Type B pancreatic cell (in vitro differentiated cells): Measurements from ENCODE around the gene NEU4. TPM values are rescaled to one million over a fixed set of nuclear protein-coding genes. Genes with fewer than 3 reads are reported as not detected.
A peak's percentile ranks its signal among the peaks of the same experiment; 100 is the strongest.
"Not testable (repeated sequence)": the region's sequence is repeated elsewhere in the genome, so short reads cannot be mapped to it uniquely, and the experiment has no call there.

Experiments used
- DNase-seq: peaks from one replicate; pipeline ENCODE4 v3.0.0; 2021; ENCODE audit warnings: mixed read lengths; ENCODE audit not compliant: unreplicated experiment; ENCODE audit errors: extremely low spot score
- H3K27ac Mint-ChIP-seq: 2 replicates; pipeline ENCODE4 v1.8.0; 2021; ENCODE audit warnings: mild to moderate bottlenecking, mixed read lengths
- H3K27me3 Mint-ChIP-seq: 2 replicates; pipeline ENCODE4 v1.8.0; 2021; ENCODE audit warnings: mixed read lengths
- H3K36me3 Mint-ChIP-seq: 2 replicates; pipeline ENCODE4 v1.8.0; 2021; ENCODE audit warnings: mixed read lengths
- H3K4me1 Mint-ChIP-seq: one replicate; pipeline ENCODE4 v1.8.0; 2021; ENCODE audit warnings: mixed read lengths; ENCODE audit not compliant: unreplicated experiment
- H3K4me3 Mint-ChIP-seq: 2 replicates; pipeline ENCODE4 v1.8.0; 2021; ENCODE audit warnings: mild to moderate bottlenecking, mixed read lengths
- H3K9me3 Mint-ChIP-seq: 2 replicates; pipeline ENCODE4 v1.8.0; 2021; ENCODE audit warnings: mixed read lengths
- CTCF ChIP-seq: fragments of 200-600 bp; sonication (generic); conservative IDR thresholded peaks from 2 replicates; pipeline ENCODE4 v1.5.0; 2021; ENCODE audit warnings: antibody characterized with exemption, mild to moderate bottlenecking
- total RNA-seq: library from RNA; stranded (reverse); gene quantifications from 2 replicates; pipeline ENCODE4 v1.2.1, GENCODE V29; 2021; ENCODE audit warnings: low replicate concordance

Gene NEU4
- total RNA-seq, 1 donor from 2014 or later: 0.51 TPM

- Mint-ChIP-seq H3K27ac (no peak overlapping the region), H3K9me3 (no peaks in the 10 kb centered on the region), H3K27me3 (peaks cover 7% of the 10 kb centered on the region), H3K4me1 (peaks cover 4% of the 10 kb centered on the region), H3K4me3 (no peak overlapping the region), H3K36me3 (peaks cover 4% of the 10 kb centered on the region)
- peak; percentile 65 for DNase-seq
- no peak for TF ChIP-seq CTCF
Measured at GRCh38 chr2:241797441-241798080, 11.4 kb upstream of the NEU4 start.

GRCh38 chr2:241798081-241798630 lies 10.8 kb upstream of the NEU4 start:
- Mint-ChIP-seq H3K9me3 (no peaks in the 10 kb centered on the region), H3K36me3 (peaks cover 4% of the 10 kb centered on the region), H3K4me3 (no peak overlapping the region), H3K27ac (no peak overlapping the region), H3K4me1 (peaks cover 4% of the 10 kb centered on the region), H3K27me3 (peaks cover 7% of the 10 kb centered on the region)
- TF ChIP-seq CTCF: no peak
- no peak for DNase-seq

- Mint-ChIP-seq H3K27me3 (peaks cover 3% of the 10 kb centered on the region), H3K4me1 (peaks cover 4% of the 10 kb centered on the region), H3K4me3 (no peak overlapping the region), H3K36me3 (no peaks in the 10 kb centered on the region), H3K27ac (no peak overlapping the region), H3K9me3 (no peaks in the 10 kb centered on the region)
- no peak for TF ChIP-seq CTCF
- DNase-seq: peak; percentile 67
Measured at GRCh38 chr2:241798631-241799521, 10.1 kb upstream of the NEU4 start.

GRCh38 chr2:241799522-241800197 lies 9.3 kb upstream of the NEU4 start:
- no peak for DNase-seq
- no peak overlapping the region for H3K4me3 Mint-ChIP-seq

GRCh38 chr2:241800198-241800903 lies 8.6 kb upstream of the NEU4 start:
- DNase-seq, H3K27me3 Mint-ChIP-seq, H3K27ac Mint-ChIP-seq, H3K36me3 Mint-ChIP-seq, H3K9me3 Mint-ChIP-seq, H3K4me1 Mint-ChIP-seq, H3K4me3 Mint-ChIP-seq: not testable (repeated sequence)

More at GRCh38 chr2:241799522-241800197, 9.3 kb upstream of the NEU4 start:
- Mint-ChIP-seq H3K27me3 (peaks cover 3% of the 10 kb centered on the region), H3K36me3 (no peaks in the 10 kb centered on the region), H3K9me3 (no peaks in the 10 kb centered on the region), H3K27ac (no peak overlapping the region), H3K4me1 (peaks cover 4% of the 10 kb centered on the region)
- no peak for TF ChIP-seq CTCF
